ENCODE data around the gene PTCD2. TPM values are rescaled to one million over a fixed set of nuclear protein-coding genes. Genes with fewer than 3 reads are reported as not detected.

The PTCD2 gene
- polyA plus RNA-seq (ENCODE audit: insufficient read length in 3 of 3), result 10 to 100 TPM in 2 of 3 donors, 1 to 10 TPM in 1; 9.8 to 12.0 (median 11.5) TPM
- long read RNA-seq, donor 1, full-length matches to known transcripts, result 4 of 4 reads
- long read RNA-seq, donor 1, partial matches to known transcripts, result 0 of 4 reads
- long read RNA-seq, donor 1, other reads (novel, unspliced or antisense), result 0 of 4 reads
- long read RNA-seq, donor 2, full-length matches to known transcripts, result 2 of 2 reads
- long read RNA-seq, donor 2, partial matches to known transcripts, result 0 of 2 reads
- long read RNA-seq, donor 2, other reads (novel, unspliced or antisense), result 0 of 2 reads
- long read RNA-seq, donor 3, full-length matches to known transcripts, result 3 of 3 reads
- long read RNA-seq, donor 3, partial matches to known transcripts, result 0 of 3 reads
- long read RNA-seq, donor 3, other reads (novel, unspliced or antisense), result 0 of 3 reads
- long read RNA-seq, donor 4, full-length matches to known transcripts, result 6 of 6 reads
- long read RNA-seq, donor 4, partial matches to known transcripts, result 0 of 6 reads
- long read RNA-seq, donor 4, other reads (novel, unspliced or antisense), result 0 of 6 reads
- long read RNA-seq, donor 5, full-length matches to known transcripts, result 1 of 1 reads
- long read RNA-seq, donor 5, partial matches to known transcripts, result 0 of 1 reads
- long read RNA-seq, donor 5, other reads (novel, unspliced or antisense), result 0 of 1 reads
- long read RNA-seq, donor 6, full-length matches to known transcripts, result 2 of 2 reads
- long read RNA-seq, donor 6, partial matches to known transcripts, result 0 of 2 reads
- long read RNA-seq, donor 6, other reads (novel, unspliced or antisense), result 0 of 2 reads
- long read RNA-seq, donor 7, full-length matches to known transcripts, result 3 of 3 reads
- long read RNA-seq, donor 7, partial matches to known transcripts, result 0 of 3 reads
- long read RNA-seq, donor 7, other reads (novel, unspliced or antisense), result 0 of 3 reads
- long read RNA-seq, donor 8, result 0 reads
- long read RNA-seq, donor 9, full-length matches to known transcripts, result 7 of 7 reads
- long read RNA-seq, donor 9, partial matches to known transcripts, result 0 of 7 reads
- long read RNA-seq, donor 9, other reads (novel, unspliced or antisense), result 0 of 7 reads
- long read RNA-seq, donor 10, full-length matches to known transcripts, result 2 of 2 reads
- long read RNA-seq, donor 10, partial matches to known transcripts, result 0 of 2 reads
- long read RNA-seq, donor 10, other reads (novel, unspliced or antisense), result 0 of 2 reads
- long read RNA-seq, donor 11, full-length matches to known transcripts, result 1 of 1 reads
- long read RNA-seq, donor 11, partial matches to known transcripts, result 0 of 1 reads
- long read RNA-seq, donor 11, other reads (novel, unspliced or antisense), result 0 of 1 reads
- long read RNA-seq, donor 12, full-length matches to known transcripts, result 4 of 12 reads
- long read RNA-seq, donor 12, partial matches to known transcripts, result 8 of 12 reads
- long read RNA-seq, donor 12, other reads (novel, unspliced or antisense), result 0 of 12 reads
- long read RNA-seq, donor 13, full-length matches to known transcripts, result 3 of 3 reads
- long read RNA-seq, donor 13, partial matches to known transcripts, result 0 of 3 reads
- long read RNA-seq, donor 13, other reads (novel, unspliced or antisense), result 0 of 3 reads
- long read RNA-seq, donor 14, full-length matches to known transcripts, result 7 of 7 reads
- long read RNA-seq, donor 14, partial matches to known transcripts, result 0 of 7 reads
- long read RNA-seq, donor 14, other reads (novel, unspliced or antisense), result 0 of 7 reads
- long read RNA-seq, donor 15, full-length matches to known transcripts, result 4 of 4 reads
- long read RNA-seq, donor 15, partial matches to known transcripts, result 0 of 4 reads
- long read RNA-seq, donor 15, other reads (novel, unspliced or antisense), result 0 of 4 reads
- long read RNA-seq, donor 16, full-length matches to known transcripts, result 3 of 3 reads
- long read RNA-seq, donor 16, partial matches to known transcripts, result 0 of 3 reads
- long read RNA-seq, donor 16, other reads (novel, unspliced or antisense), result 0 of 3 reads

- DNase-seq, result peak; percentile 98
Observed at GRCh38 chr5:72319976-72320752, at the start of gene PTCD2, which contains the start of gene MRPS27. PTCD2 (plus strand) TSS chr5:72320373; CDS start chr5:72320383, 10 bp downstream. MRPS27 (minus strand) TSS chr5:72320240; CDS start chr5:72320221, 19 bp downstream.

DNA sequence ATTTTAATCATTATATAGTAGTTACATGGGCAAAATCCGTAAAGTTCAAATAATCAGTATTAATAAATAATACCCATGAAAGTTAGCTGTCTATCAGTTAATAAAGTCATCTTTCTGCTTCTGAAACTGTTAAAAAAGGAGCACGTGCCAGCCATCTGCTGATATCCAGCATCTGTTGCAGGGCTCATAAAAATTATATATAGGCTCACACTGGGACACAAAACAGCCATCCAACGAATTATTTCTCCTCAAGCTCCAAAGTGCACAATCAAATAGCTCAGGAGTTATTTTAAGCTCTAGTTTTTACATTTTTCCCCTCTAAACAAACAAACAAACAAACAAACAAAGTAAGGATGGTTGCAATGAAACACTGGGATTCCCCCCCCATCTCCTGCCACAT lies 48.5 kb upstream of the PTCD2 start:
- no peak for DNase-seq

- no peak for DNase-seq
Observed at GRCh38 chr5:72272398-72272797, 47.8 kb upstream of the PTCD2 start.

GRCh38 chr5:72273547-72273946 lies 46.6 kb upstream of the PTCD2 start:
- no peak for DNase-seq

DNA sequence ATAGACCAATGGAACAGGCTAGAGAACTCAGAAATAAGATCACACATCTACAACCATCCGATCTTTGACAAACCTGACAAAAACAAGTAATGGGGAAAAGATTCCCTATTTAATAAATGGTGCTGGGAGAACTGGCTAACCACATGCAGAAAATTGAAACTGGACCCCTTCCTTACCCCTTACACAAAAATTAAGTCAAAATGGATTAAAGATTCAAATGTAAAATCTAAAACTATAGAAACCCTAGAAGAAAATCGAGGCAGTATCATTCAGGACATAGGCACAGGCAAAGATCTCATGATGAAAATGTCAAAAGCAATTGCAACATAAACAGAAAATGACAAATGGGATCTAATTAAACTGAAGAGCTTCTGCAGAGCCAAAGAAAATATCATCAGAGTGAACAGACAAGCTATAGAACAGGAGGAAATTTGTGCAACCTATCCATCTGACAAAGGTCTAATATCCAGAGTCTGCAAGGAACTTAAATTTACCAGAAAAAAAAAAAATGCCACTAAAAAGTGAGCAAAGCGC lies 43.9 kb upstream of the PTCD2 start:
- no peak for DNase-seq

DNA sequence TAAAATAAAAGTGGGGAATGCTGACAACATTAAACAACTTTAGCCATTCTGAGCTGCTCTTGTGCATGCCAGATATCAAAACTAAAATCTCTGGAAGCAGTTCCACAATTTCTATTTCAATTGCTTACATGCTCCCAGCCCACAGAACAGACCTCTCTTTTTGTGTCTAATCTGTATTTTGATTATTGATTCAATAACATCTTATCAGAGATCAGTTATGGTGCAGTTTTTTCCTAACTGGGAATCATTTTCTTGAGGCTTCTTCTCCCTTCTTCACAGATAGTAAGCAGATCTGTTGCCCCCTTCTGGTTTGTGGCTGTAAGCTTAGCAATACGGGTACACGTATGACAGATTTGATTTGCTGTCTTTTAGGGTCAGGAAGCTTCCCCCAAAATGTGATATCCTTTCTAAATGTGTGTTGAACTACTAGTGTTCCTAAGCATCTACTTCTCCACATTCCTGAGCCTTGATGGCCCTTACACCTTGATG lies 39.5 kb upstream of the PTCD2 start:
- DNase-seq, result no peak

- DNase-seq, result no peak
Observed at GRCh38 chr5:72281430-72281763, 38.8 kb upstream of the PTCD2 start.

DNA sequence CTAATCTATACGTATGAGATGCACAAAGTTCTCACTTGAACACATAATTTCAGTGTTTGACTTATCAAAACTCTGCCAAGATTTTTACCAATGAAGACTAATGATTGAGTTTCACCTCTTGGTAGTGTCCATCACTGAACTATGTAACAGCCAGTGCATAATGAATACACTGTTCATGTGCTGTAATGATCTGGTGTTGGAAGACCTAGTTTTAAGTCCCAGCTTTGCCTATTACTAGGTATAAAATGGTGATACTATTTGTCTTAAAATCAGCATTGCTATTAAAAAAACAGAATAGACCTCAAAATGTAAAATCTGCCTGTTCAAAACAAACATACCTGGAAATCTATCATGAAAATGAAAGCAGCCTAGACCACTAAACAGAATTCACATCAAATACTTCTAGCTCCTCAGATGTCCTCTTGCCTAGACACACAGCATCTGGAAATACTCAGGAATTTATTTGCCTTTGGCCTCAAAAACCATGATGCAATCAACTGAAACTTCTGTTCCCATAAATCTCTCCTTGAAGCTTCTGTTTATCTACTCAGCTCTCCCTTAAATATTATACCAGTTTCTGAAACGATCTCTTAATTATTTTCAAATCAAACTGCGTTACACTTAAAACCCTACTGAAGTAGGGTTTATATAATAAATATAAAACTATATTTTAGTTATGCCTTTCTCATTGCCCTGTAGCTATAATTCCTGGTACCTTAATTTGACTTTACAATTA lies 38.2 kb upstream of the PTCD2 start:
- DNase-seq, result peak; percentile 61

DNA sequence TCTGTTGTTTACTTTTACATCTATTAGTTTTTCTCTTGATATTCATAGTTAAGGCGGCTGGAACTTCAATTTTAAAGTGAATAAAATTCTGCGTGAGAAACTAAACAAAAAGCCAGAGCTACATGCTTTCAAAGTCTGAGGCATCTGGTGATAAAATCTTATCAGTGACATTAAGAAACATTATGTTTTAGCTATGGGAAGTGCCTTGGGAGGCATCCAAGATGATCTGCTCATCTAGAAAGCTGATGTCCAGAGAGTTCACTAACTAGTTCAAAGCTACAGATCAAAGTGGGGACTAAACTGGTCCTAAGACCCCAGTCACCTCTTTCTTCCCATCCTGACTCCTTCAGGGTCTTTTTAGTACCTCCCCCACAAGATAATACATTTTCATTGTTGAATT lies 37.3 kb upstream of the PTCD2 start:
- no peak for DNase-seq

- no peak for DNase-seq
Observed at GRCh38 chr5:72283358-72283757, 36.8 kb upstream of the PTCD2 start.

- DNase-seq, result no peak
Observed at GRCh38 chr5:72284559-72285423, 35.4 kb upstream of the PTCD2 start.

- DNase-seq, result no peak
Observed at GRCh38 chr5:72285424-72285821, 34.8 kb upstream of the PTCD2 start.

DNA sequence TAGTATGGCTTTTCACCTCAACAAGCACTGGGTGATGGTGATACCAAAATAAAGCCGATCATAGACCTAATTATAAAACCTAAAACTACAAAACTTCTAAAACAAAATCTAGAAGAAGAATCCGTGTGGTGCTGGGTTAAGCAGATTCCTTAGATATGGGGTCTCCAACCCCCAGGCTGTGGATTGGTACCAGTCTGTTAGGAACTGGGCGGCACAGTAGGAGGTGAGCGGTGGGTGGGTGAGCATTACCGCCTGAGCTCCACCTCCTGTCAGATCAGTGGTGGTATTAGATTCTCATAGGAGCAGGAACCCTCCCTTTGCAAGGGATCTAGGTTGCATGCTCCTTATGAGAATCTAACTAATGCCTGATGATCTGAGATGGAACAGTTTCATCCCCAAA lies 33.4 kb upstream of the PTCD2 start:
- DNase-seq, result no peak

GRCh38 chr5:72288924-72289323 lies 31.2 kb upstream of the PTCD2 start:
- no peak for DNase-seq

DNA sequence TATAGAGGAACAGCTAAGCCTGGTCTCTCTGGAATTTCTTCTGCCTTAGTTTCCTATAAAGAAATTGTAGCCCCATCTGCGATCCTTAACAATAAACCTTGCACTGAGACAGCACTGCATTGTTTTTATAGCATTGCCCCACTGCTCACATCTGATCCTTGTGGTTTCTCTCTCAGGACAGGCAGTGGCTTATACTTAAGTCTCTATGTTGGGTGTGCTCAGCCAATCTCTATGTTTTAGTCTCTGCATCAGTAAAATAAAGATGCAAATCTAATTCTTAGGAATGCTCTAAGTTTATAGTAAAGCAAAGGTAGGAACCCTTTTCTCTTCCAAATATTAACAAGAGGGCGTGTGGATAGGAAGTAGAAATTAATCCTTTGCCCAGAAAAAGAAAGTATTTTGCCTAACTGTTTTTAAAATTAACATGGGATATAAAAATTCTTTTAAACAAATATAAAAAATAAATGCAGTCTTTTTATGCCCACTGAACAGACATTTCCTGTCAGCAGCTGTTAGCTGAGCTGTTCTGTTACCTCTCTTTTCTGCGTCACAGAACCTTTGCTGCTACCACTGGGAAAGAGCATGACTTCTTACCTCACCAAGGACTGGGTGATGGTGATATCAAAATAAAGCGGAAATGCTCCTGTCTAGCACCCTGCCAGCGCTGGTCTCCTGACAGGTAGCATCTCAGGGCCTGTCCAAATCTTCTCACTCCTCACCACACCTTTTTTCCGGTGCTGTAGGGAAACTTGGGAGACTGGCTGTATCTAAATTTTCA lies 29.6 kb upstream of the PTCD2 start:
- no peak for DNase-seq

DNA sequence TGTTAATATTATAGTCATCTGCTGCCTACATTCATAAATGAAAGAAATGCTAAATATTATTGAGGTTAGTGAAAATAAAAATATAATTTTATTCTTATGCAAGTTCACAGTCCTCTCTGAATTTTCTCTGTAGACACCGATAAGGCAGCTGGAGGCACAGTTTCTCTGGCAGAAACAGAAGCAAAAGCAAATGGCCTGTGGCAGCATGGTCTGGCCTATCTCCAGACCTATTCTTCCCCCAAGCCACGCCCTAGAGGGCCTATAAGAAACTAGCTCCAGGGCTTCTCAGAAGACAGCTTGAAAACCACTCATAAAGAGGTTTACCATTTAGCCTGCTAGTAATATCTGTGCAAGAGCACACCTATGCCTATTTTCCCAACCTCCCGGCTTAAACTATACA lies 28.6 kb upstream of the PTCD2 start:
- DNase-seq, result no peak

DNA sequence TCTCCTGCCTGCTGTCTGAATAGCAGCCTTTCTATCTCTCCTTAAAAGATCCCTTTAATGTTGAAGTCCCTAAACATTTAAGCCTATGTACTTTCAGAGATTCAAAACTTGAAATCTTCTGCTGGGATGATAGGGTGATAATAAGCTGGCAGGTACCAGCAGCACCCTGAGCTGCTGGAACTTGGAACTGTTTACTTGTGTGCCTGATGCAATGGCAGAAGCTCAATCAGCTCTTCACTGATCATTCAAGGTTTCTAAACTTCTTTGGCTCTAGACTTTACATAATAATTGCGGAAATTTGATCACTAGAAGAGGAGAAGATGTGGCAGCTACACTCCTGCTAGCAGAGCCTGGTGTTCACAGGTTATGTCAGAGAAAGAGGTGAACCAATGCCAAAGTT lies 27.8 kb upstream of the PTCD2 start:
- DNase-seq, result no peak
